ENCODE data around the gene CBX8.

DNA sequence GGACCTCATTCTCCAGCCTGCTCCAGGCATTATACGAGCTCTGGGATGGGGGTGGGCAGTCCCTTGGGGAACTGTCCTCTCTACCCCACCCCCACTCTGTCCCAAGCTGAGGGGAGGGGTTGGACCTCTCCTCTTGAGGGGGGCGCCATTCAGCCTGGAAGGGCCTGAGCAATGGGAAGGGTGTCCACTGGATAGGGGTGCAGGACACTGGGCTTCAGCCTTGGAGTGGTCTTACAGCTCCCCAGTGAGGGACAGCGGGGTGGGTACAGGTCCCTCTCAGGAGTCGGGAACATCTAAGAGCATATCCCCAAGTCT, 9.5 kb upstream of the CBX8 start:
- TF ChIP-seq, protein P1, sequence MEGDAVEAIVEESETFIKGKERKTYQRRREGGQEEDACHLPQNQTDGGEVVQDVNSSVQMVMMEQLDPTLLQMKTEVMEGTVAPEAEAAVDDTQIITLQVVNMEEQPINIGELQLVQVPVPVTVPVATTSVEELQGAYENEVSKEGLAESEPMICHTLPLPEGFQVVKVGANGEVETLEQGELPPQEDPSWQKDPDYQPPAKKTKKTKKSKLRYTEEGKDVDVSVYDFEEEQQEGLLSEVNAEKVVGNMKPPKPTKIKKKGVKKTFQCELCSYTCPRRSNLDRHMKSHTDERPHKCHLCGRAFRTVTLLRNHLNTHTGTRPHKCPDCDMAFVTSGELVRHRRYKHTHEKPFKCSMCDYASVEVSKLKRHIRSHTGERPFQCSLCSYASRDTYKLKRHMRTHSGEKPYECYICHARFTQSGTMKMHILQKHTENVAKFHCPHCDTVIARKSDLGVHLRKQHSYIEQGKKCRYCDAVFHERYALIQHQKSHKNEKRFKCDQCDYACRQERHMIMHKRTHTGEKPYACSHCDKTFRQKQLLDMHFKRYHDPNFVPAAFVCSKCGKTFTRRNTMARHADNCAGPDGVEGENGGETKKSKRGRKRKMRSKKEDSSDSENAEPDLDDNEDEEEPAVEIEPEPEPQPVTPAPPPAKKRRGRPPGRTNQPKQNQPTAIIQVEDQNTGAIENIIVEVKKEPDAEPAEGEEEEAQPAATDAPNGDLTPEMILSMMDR (IDR thresholded peaks at IDR 0.05), result no peak
- TF ChIP-seq ZFX (IDR thresholded peaks at IDR 0.05; ENCODE audit: borderline replicate concordance), result no peak

Measured in 22Rv1 (cell line).